Measurements from ENCODE around the gene RBBP8. TPM values are rescaled to one million over a fixed set of nuclear protein-coding genes. Genes with fewer than 3 reads are reported as not detected.

The RBBP8 gene
- total and polyA plus RNA-seq, 2 donors (not counting 3 experiments of a cell fraction or from before 2014, with no cell fraction given), result 3.0 to 13.5 TPM

DNA sequence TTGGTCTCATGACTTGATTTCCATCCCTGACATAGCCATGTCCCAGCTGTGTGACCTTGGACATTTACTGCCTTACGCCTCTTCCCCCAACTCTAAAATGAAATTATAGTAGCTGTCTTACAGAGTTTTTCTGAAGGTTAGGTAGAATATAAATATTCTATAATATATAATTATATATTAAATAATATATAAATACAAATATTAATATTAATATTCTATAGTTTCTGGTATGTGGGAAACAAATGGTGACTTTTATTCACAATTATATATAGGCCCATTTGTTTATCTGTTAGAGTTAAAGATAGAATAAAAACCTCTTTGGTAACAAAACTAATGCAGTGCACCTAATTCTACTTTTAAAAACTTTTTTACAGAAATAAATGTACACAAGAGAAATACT, 1.7 kb downstream of the RBBP8 start:
- no peak for TF ChIP-seq EZH2 (IDR thresholded peaks at IDR 0.05; ENCODE audit: borderline replicate concordance, low read depth, low read length, severe bottlenecking)
- no peak for TF ChIP-seq POLR2AphosphoS5 (IDR thresholded peaks at IDR 0.05; ENCODE audit: insufficient read depth, low read depth, low read length)
- TF ChIP-seq JUN (IDR thresholded peaks at IDR 0.05; ENCODE audit: borderline replicate concordance, insufficient read depth, insufficient read length, low read depth), result no peak
- TF ChIP-seq FOS (IDR thresholded peaks at IDR 0.05; ENCODE audit: borderline replicate concordance, insufficient read depth, low read length), result no peak
- TF ChIP-seq, protein P1, sequence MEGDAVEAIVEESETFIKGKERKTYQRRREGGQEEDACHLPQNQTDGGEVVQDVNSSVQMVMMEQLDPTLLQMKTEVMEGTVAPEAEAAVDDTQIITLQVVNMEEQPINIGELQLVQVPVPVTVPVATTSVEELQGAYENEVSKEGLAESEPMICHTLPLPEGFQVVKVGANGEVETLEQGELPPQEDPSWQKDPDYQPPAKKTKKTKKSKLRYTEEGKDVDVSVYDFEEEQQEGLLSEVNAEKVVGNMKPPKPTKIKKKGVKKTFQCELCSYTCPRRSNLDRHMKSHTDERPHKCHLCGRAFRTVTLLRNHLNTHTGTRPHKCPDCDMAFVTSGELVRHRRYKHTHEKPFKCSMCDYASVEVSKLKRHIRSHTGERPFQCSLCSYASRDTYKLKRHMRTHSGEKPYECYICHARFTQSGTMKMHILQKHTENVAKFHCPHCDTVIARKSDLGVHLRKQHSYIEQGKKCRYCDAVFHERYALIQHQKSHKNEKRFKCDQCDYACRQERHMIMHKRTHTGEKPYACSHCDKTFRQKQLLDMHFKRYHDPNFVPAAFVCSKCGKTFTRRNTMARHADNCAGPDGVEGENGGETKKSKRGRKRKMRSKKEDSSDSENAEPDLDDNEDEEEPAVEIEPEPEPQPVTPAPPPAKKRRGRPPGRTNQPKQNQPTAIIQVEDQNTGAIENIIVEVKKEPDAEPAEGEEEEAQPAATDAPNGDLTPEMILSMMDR (IDR thresholded peaks at IDR 0.05; ENCODE audit: extremely low read depth in 1 of 2, insufficient read depth in 1 of 2, low read depth in 1 of 2, low read length in 2 of 2), result no peak
- TF ChIP-seq POLR2A (IDR thresholded peaks at IDR 0.05; ENCODE audit: low read depth, low read length), result no peak
- TF ChIP-seq MYC (IDR thresholded peaks at IDR 0.05; ENCODE audit: low read depth, low read length), result no peak
- TF ChIP-seq, protein P2, sequence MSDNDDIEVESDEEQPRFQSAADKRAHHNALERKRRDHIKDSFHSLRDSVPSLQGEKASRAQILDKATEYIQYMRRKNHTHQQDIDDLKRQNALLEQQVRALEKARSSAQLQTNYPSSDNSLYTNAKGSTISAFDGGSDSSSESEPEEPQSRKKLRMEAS (IDR thresholded peaks at IDR 0.05; ENCODE audit: insufficient read depth, insufficient read length), result no peak
- POLR2A ChIA-PET, result interaction anchor here (0.8 kb wide), 1 partner anchor 43 kb away, joined by 9 read pairs; no protein-coding TSS in a partner anchor

More for the DNA sequence above, 1.7 kb downstream of the RBBP8 start:
- Histone ChIP-seq H3K9me3 (replicated peaks; ENCODE audit: control insufficient read depth, insufficient read depth, low read length) (no peaks in the 10 kb centered on the region), H3K27me3 (ENCODE audit: control insufficient read depth in 2 of 2, insufficient read depth in 2 of 2, low read length in 2 of 2) (no peaks in the 10 kb centered on the region), H4K20me1 (replicated peaks; ENCODE audit: control insufficient read depth, extremely low read depth, insufficient read depth, low read length) (no peaks in the 10 kb centered on the region), H3K4me1 (ENCODE audit: control insufficient read depth, extremely low read depth, insufficient read depth, low read length) (peaks cover 21% of the 10 kb centered on the region), H3K4me3 (replicated peaks in 1 of 3; ENCODE audit: insufficient read depth in 1 of 3, low read depth in 1 of 3, low read length in 3 of 3) (no peak overlapping the region), H2AFZ (ENCODE audit: low read depth, low read length) (no peak overlapping the region), H3K4me2 (ENCODE audit: insufficient read depth, low read length) (peak overlapping the region; percentile 79), H3K79me2 (ENCODE audit: control insufficient read depth, insufficient read depth, low read length) (no peaks in the 10 kb centered on the region), H3K27ac (ENCODE audit: insufficient read depth, low read depth, low read length) (no peak overlapping the region), H3K36me3 (ENCODE audit: control insufficient read depth in 2 of 2, extremely low read depth in 1 of 2, insufficient read depth in 2 of 2, low read length in 2 of 2) (no peaks in the 10 kb centered on the region), H3K9me1 (replicated peaks; ENCODE audit: control insufficient read depth, extremely low read depth, insufficient read depth, low read length) (no peaks in the 10 kb centered on the region), H3K9ac (replicated peaks; ENCODE audit: extremely low read depth, insufficient read depth, low read length) (no peak overlapping the region)
- BruUV-seq (replicated peaks), result no TSS peak
- intact Hi-C loops (cut with micrococcal nuclease), result loop anchor here (5.0 kb wide), 3 partner anchors 122 to 523 kb away; no protein-coding TSS in a partner anchor
- no peak for FAIRE-seq
- DNase-seq (ENCODE audit: low read depth, low spot score), result no peak
- CTCF ChIA-PET, result interaction anchor here (1.5 to 3.8 kb wide), 3 partner anchors 43 to 50 kb away, joined by 4 to 40 read pairs (median 15); no protein-coding TSS in a partner anchor
- dilution Hi-C loops (cut with MboI; ENCODE audit: extremely low pct_ligation_motif_present, low sequenced_read_pairs), result no loop called here
